Measurements from ENCODE around the gene ANP32E. TPM values are rescaled to one million over a fixed set of nuclear protein-coding genes. Genes with fewer than 3 reads are reported as not detected.

ANP32E gene
- total RNA-seq, 1 donor from 2014 or later, result 48.9 TPM

GRCh38 chr1:150269451-150269850 lies 33.5 kb upstream of the ANP32E start:
- Mint-ChIP-seq H3K27ac (ENCODE audit: unreplicated experiment) (peak overlapping the region; percentile 86), H3K4me3 (ENCODE audit: unreplicated experiment) (peak overlapping the region; percentile 100), H3K9me3 (ENCODE audit: unreplicated experiment) (no peaks in the 10 kb centered on the region), H3K36me3 (ENCODE audit: low read depth, unreplicated experiment) (peaks cover 6% of the 10 kb centered on the region), H3K27me3 (ENCODE audit: low read depth, unreplicated experiment) (no peaks in the 10 kb centered on the region), H3K4me1 (ENCODE audit: low read depth, unreplicated experiment) (peaks cover 21% of the 10 kb centered on the region)
- H3K9ac ChIP-seq (ENCODE audit: low read length), result peak overlapping the region; percentile 96
- H3K4me2 ChIP-seq (ENCODE audit: low read length), result peak overlapping the region; percentile 98
- TF ChIP-seq EZH2 (IDR thresholded peaks at IDR 0.05; ENCODE audit: insufficient read depth, low read length) (no peak), CTCF (IDR thresholded peaks at IDR 0.05; ENCODE audit: insufficient read depth, low read depth, low read length) (no peak)
- H3K36me3 ChIP-seq (ENCODE audit: insufficient read depth, low read length), result peaks cover 10% of the 10 kb centered on the region
- H3K4me1 ChIP-seq (ENCODE audit: insufficient read depth, low read length), result peaks cover 25% of the 10 kb centered on the region
- peak overlapping the region; percentile 54 for H3K27ac ChIP-seq (ENCODE audit: low read depth, low read length)
- H3K79me2 ChIP-seq (ENCODE audit: insufficient read depth, low read length), result peaks cover 32% of the 10 kb centered on the region
- H2AFZ ChIP-seq (ENCODE audit: low read depth, low read length), result peak overlapping the region; percentile 87
- H3K4me3 ChIP-seq (ENCODE audit: insufficient read depth, low read depth, low read length), result peak overlapping the region; percentile 93
- H3K9me3 ChIP-seq (ENCODE audit: insufficient read depth, low read depth, low read length), result no peaks in the 10 kb centered on the region
- H3K27me3 ChIP-seq (ENCODE audit: insufficient read depth, low read length), result no peaks in the 10 kb centered on the region
- DNase-seq (ENCODE audit: low read depth) (no peak), FAIRE-seq (no peak)
- H4K20me1 ChIP-seq (ENCODE audit: insufficient read depth, low read length), result peaks cover 7% of the 10 kb centered on the region

- Mint-ChIP-seq H3K27ac (ENCODE audit: unreplicated experiment) (peak within 1 kb of the TSS; percentile 86), H3K27me3 (ENCODE audit: low read depth, unreplicated experiment) (no peaks in the 10 kb centered on the region), H3K36me3 (ENCODE audit: low read depth, unreplicated experiment) (peaks cover 6% of the 10 kb centered on the region), H3K4me3 (ENCODE audit: unreplicated experiment) (peak within 1 kb of the TSS; percentile 100), H3K4me1 (ENCODE audit: low read depth, unreplicated experiment) (peaks cover 21% of the 10 kb centered on the region), H3K9me3 (ENCODE audit: unreplicated experiment) (no peaks in the 10 kb centered on the region)
- Histone ChIP-seq H3K27me3 (ENCODE audit: insufficient read depth, low read length) (no peaks in the 10 kb centered on the region), H3K4me1 (ENCODE audit: insufficient read depth, low read length) (peaks cover 25% of the 10 kb centered on the region), H3K9me3 (ENCODE audit: insufficient read depth, low read depth, low read length) (no peaks in the 10 kb centered on the region), H3K9ac (ENCODE audit: low read length) (peak within 1 kb of the TSS; percentile 96), H3K27ac (ENCODE audit: low read depth, low read length) (peak within 1 kb of the TSS; percentile 73), H3K79me2 (ENCODE audit: insufficient read depth, low read length) (peaks cover 29% of the 10 kb centered on the region), H3K4me3 (ENCODE audit: insufficient read depth, low read depth, low read length) (peak within 1 kb of the TSS; percentile 93), H3K36me3 (ENCODE audit: insufficient read depth, low read length) (peaks cover 12% of the 10 kb centered on the region), H2AFZ (ENCODE audit: low read depth, low read length) (peak within 1 kb of the TSS; percentile 87), H4K20me1 (ENCODE audit: insufficient read depth, low read length) (peaks cover 7% of the 10 kb centered on the region), H3K4me2 (ENCODE audit: low read length) (peak within 1 kb of the TSS; percentile 98)
- FAIRE-seq, result no peak
- TF ChIP-seq CTCF (IDR thresholded peaks at IDR 0.05; ENCODE audit: insufficient read depth, low read depth, low read length) (no peak), EZH2 (IDR thresholded peaks at IDR 0.05; ENCODE audit: insufficient read depth, low read length) (no peak)
- DNase-seq (ENCODE audit: low read depth), result peak; percentile 96
Measured at GRCh38 chr1:150268705-150269403, 32.9 kb upstream of the ANP32E start, which contains the start of gene APH1A. APH1A (minus strand) TSS chr1:150269016; CDS start chr1:150268810, 206 bp downstream.

GRCh38 chr1:150268340-150268704 lies 32.4 kb upstream of the ANP32E start:
- H3K9me3 ChIP-seq (ENCODE audit: insufficient read depth, low read depth, low read length), result no peaks in the 10 kb centered on the region
- H2AFZ ChIP-seq (ENCODE audit: low read depth, low read length), result peak overlapping the region; percentile 87
- H3K4me2 ChIP-seq (ENCODE audit: low read length), result peak overlapping the region; percentile 98
- TF ChIP-seq CTCF (IDR thresholded peaks at IDR 0.05; ENCODE audit: insufficient read depth, low read depth, low read length), result no peak
- TF ChIP-seq EZH2 (IDR thresholded peaks at IDR 0.05; ENCODE audit: insufficient read depth, low read length), result no peak
- H3K9ac ChIP-seq (ENCODE audit: low read length), result peak overlapping the region; percentile 96
- peaks cover 21% of the 10 kb centered on the region for H3K4me1 Mint-ChIP-seq (ENCODE audit: low read depth, unreplicated experiment)
- peaks cover 28% of the 10 kb centered on the region for H3K79me2 ChIP-seq (ENCODE audit: insufficient read depth, low read length)
- no peak for FAIRE-seq
- peak overlapping the region; percentile 93 for H3K4me3 ChIP-seq (ENCODE audit: insufficient read depth, low read depth, low read length)
- H3K27ac Mint-ChIP-seq (ENCODE audit: unreplicated experiment), result peak overlapping the region; percentile 86
- DNase-seq (ENCODE audit: low read depth), result no peak
- peaks cover 22% of the 10 kb centered on the region for H3K4me1 ChIP-seq (ENCODE audit: insufficient read depth, low read length)
- peaks cover 12% of the 10 kb centered on the region for H3K36me3 ChIP-seq (ENCODE audit: insufficient read depth, low read length)
- H3K27me3 ChIP-seq (ENCODE audit: insufficient read depth, low read length), result no peaks in the 10 kb centered on the region
- peaks cover 7% of the 10 kb centered on the region for H4K20me1 ChIP-seq (ENCODE audit: insufficient read depth, low read length)
- peak overlapping the region; percentile 73 for H3K27ac ChIP-seq (ENCODE audit: low read depth, low read length)
- no peaks in the 10 kb centered on the region for H3K27me3 Mint-ChIP-seq (ENCODE audit: low read depth, unreplicated experiment)
- peaks cover 6% of the 10 kb centered on the region for H3K36me3 Mint-ChIP-seq (ENCODE audit: low read depth, unreplicated experiment)
- H3K9me3 Mint-ChIP-seq (ENCODE audit: unreplicated experiment), result no peaks in the 10 kb centered on the region
- peak overlapping the region; percentile 100 for H3K4me3 Mint-ChIP-seq (ENCODE audit: unreplicated experiment)
